GM08714 (cell line): Measurements from ENCODE around the gene IWS1.

ENCODE experiments used
- H3K4me3 ChIP-seq: fragments of 200-500 bp; sonication (Bioruptor generic); 2 replicates; pipeline ENCODE4 v1.5.1; 2014; ENCODE audit warnings: mild to moderate bottlenecking, low read length, inconsistent platforms
- ZNF274 ChIP-seq: IDR thresholded peaks from 2 replicates; pipeline ENCODE4 v1.6.1; 2012; ENCODE audit warnings: mild to moderate bottlenecking, low read depth, low read length

IWS1 gene

DNA sequence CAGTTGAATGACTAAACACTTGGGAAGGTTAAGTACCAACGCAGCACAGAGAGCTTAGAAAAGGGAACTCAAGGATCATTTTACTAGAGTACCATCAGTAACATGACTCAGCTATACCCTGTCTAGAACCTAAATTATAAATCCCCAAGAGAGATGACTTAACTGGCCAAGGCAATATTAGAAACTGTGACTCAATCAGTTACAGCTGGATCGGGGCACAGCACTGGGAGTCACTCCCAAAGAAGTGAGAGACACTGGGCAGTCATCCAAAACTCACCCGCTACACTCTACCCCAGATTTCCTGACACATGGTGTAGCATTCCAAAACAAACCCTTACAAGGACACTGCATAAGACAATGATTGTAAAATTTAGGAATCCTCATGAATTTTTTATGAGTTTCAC is 17.7 kb downstream of the IWS1 start:
- no peak for TF ChIP-seq ZNF274
- no peak overlapping the region for H3K4me3 ChIP-seq

DNA sequence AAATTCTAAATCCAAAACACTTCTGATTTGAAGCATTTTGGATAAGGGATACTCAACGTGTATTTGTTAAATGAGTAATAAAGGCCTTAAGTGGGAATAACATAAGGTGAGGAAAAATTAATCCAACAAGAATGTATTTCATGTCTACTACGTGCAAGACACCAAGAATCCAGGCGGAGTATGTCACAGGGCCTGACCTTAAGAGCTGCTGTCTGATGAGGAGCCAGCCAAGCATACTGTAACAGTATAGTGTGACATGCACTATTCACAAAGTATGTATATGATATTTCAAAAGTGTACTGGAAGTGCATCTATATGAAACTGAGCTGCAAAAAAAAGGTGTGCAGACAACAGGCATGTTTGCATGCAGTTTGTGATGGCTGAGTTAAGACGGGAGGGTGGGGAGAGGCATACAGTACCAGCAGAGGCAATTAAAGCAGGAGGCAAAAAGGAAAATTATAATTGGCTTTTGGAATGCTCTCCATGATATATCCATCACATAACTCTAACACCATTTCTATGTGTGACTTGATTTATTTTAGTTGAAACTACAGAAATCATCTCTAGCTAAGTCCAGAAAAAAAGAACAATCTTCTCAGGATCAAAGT is 18.2 kb downstream of the IWS1 start:
- no peak overlapping the region for H3K4me3 ChIP-seq

DNA sequence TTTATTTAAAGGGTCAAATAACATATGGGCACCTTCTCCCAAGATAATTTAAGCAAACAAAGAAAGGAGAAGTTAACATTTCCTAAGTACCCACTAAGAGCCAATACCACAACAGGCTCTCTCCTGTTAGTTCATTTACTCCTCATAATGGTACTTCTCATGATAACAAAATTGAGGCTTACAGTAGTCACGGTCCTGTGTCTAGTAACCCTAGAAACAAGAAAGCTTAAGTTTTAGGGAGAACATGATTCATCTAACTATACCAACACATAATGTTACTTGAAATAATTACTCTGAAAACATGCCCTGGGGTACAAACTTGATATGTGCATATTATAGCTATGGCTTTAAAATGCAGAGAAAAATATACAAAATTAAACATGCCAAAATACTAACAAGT is 19.8 kb downstream of the IWS1 start:
- TF ChIP-seq ZNF274 = no peak
- H3K4me3 ChIP-seq = no peak overlapping the region

More for the DNA sequence above, 18.2 kb downstream of the IWS1 start:
- no peak for TF ChIP-seq ZNF274

GRCh38 chr2:127504552-127505430 is 21.5 kb downstream of the IWS1 start:
- no peak for TF ChIP-seq ZNF274
- H3K4me3 ChIP-seq = no peak overlapping the region

DNA sequence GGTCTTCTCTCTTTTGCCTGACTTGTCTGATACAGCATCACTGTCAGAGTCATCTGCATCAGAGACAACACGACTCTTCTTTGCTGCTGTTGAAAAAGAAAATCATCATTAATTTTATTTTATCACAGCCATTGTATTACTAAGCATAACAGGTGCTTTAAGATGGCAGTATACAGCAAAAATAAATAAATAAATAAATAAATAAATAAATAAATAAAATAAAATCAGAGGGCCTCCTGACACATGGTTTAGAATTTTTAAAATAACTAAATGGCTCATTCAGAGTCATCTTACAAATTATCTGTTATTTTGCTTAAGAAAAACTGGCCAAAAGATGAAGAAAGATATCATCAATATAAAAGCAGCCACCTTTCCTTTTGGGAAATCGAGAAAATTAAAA is 22.8 kb downstream of the IWS1 start:
- no peak for TF ChIP-seq ZNF274
- no peak overlapping the region for H3K4me3 ChIP-seq

- H3K4me3 ChIP-seq = no peak overlapping the region
- TF ChIP-seq ZNF274 = no peak
Measured at GRCh38 chr2:127498386-127498785, 27.9 kb downstream of the IWS1 start.

- H3K4me3 ChIP-seq = no peak overlapping the region
- TF ChIP-seq ZNF274 = no peak
Measured at GRCh38 chr2:127490283-127490682, 36.0 kb downstream of the IWS1 start.

GRCh38 chr2:127486247-127487058 is 39.8 kb downstream of the IWS1 start:
- no peak for TF ChIP-seq ZNF274
- H3K4me3 ChIP-seq = no peak overlapping the region

DNA sequence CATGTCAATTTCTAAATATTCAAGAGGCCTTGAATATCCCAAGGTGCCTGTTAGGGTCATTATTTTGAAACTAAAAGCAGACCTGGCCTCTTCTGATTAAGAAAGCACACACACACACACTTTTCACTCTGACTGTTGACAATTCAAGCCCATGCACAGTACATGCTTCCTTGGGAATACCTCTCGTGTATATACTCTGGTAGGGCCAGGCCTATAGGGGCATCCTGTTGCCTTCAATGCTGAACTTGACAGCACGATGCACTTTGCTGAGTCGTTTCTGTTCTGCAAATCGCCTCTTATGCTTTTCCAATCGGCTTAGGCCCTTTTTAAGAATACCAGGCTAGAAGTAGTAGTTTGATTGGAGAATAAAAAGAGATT is 40.6 kb downstream of the IWS1 start:
- TF ChIP-seq ZNF274 = no peak
- no peak overlapping the region for H3K4me3 ChIP-seq

DNA sequence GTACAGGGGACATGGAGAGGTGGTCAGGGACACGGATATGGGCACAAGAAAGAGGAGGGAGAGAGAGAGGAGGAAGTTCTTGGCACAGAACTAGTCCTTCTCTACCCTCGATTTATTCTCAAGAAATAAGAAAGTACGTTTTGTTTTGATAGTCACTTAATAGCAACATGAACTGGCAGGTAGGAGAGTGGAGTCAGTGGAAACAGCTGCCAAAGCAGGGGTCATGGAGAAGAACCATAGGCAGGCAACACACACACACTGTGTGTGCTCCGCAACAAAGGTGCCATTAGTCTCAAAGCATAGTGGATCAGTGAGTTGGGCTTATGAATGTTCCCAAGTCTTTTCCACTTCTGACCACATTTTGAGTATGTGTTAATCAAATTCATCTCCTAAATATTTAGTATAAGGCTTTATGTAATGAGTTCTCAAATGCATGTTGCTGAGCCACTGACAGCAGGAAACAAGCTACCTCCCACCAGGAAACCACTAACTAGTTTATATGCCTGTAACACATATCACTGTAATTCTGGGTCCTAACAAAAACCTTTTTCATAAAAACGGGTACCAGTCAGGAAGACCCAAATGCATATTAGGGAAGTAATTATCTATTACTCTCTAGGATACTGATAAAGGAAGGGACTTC is 41.1 kb downstream of the IWS1 start:
- no peak overlapping the region for H3K4me3 ChIP-seq

GRCh38 chr2:127482031-127482430 is 44.3 kb downstream of the IWS1 start:
- no peak overlapping the region for H3K4me3 ChIP-seq
- TF ChIP-seq ZNF274 = no peak

More for the DNA sequence above, 41.1 kb downstream of the IWS1 start:
- no peak for TF ChIP-seq ZNF274

GRCh38 chr2:127479866-127480743 is 46.2 kb downstream of the IWS1 start:
- TF ChIP-seq ZNF274 = no peak
- no peak overlapping the region for H3K4me3 ChIP-seq

DNA sequence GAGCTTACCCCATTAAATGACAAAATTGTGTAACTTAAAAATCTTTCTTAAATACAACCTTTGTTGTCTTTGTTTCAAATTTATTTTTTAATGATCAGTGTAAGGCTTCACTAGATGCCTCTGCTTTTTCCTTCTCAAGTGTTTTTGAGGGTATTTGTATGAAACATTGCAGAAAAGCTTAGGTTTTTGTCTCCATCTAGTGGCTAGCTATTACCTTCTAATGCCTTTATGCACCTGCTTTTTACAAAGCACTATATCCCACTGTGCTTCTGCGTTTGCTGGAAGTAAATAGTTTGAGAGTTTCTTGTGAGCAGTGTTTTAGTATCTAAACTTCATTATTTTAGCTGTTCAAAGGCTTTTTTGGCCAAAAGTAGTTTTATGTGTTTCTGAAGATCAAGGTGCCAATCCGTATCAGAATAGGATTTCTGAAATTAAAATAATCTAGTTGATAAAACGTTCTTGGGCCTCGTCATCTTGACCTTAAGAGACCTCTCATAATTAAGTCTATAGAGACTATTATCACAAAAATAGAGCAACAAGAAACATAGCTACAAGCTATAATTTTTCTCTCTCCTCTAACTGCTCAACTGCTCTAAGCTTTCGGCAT is 47.0 kb downstream of the IWS1 start:
- no peak overlapping the region for H3K4me3 ChIP-seq
- no peak for TF ChIP-seq ZNF274
